ENCODE measurements around the gene RAP1GDS1.

DNA sequence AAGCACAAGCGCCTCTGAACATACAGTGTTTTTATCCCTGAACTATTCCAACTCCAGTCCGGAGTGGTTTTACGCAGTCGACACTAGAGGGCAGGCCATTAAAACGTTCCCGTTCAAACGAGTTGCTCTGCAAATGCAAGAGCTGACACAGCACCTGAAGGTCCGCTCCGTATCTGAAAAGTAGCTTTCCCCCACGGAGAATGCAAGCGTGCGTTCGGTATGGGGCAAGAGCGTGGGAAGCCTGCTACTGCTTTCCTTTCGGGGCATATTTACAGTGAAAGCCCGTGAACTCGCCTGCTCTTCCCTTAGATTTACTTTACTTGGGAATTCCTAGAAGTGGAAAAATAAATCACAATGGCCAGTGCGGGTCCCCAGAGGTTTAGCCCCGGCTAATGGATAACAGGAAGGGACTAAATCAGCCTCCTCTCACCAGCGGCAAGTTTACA lies 206.5 kb downstream of the RAP1GDS1 start:
- TF ChIP-seq, protein P1, sequence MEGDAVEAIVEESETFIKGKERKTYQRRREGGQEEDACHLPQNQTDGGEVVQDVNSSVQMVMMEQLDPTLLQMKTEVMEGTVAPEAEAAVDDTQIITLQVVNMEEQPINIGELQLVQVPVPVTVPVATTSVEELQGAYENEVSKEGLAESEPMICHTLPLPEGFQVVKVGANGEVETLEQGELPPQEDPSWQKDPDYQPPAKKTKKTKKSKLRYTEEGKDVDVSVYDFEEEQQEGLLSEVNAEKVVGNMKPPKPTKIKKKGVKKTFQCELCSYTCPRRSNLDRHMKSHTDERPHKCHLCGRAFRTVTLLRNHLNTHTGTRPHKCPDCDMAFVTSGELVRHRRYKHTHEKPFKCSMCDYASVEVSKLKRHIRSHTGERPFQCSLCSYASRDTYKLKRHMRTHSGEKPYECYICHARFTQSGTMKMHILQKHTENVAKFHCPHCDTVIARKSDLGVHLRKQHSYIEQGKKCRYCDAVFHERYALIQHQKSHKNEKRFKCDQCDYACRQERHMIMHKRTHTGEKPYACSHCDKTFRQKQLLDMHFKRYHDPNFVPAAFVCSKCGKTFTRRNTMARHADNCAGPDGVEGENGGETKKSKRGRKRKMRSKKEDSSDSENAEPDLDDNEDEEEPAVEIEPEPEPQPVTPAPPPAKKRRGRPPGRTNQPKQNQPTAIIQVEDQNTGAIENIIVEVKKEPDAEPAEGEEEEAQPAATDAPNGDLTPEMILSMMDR (IDR thresholded peaks at IDR 0.05): peak; percentile 61 to 81 (median 78)
- no peak for TF ChIP-seq POLR2A (IDR thresholded peaks at IDR 0.05)
